ENCODE data around the gene KAZALD1.

DNA sequence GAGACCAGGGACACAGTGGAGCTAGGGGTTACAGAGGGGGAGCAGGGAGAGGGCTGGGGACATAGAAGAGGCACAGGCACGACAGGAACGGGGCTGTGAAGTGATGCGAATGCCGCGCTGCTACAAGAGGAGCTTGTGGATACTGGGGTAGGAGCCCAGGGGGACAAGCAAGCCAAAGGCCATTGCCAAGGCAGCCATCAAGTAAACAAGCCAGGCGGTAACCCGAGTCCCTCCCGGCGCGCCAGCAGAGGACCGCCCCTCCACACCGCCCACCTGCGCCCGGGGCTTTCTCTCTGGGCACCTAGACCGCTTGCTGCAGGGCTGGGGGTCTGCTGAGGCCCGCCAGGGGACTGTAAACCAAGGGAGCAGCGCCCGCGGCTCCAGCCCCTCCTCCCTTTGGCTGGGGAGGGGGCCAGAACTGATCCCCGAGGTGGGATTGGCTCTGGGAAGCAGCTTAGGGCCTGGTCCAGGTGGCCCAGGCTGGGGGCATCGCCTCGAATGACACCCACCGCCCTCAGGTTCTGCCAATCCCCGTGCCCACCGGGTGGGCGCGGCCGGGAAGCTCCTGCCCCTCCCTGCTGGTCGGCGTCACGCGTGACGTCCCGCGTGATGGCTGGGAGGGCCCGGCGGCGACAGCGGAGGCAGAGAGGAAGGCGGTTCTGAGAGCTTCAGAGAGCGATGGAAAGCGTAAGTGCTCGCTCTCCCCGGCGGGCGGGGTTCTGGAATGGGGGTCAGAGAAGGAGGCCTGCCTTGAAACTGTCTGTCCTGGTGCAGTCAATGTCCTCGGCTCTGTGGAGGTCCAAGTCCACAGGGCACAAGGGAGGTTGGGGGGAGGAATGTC, 29.8 kb upstream of the KAZALD1 start:
- TF ChIP-seq, protein P1, sequence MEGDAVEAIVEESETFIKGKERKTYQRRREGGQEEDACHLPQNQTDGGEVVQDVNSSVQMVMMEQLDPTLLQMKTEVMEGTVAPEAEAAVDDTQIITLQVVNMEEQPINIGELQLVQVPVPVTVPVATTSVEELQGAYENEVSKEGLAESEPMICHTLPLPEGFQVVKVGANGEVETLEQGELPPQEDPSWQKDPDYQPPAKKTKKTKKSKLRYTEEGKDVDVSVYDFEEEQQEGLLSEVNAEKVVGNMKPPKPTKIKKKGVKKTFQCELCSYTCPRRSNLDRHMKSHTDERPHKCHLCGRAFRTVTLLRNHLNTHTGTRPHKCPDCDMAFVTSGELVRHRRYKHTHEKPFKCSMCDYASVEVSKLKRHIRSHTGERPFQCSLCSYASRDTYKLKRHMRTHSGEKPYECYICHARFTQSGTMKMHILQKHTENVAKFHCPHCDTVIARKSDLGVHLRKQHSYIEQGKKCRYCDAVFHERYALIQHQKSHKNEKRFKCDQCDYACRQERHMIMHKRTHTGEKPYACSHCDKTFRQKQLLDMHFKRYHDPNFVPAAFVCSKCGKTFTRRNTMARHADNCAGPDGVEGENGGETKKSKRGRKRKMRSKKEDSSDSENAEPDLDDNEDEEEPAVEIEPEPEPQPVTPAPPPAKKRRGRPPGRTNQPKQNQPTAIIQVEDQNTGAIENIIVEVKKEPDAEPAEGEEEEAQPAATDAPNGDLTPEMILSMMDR (IDR thresholded peaks at IDR 0.05) = peak in 2 of 5 experiments; percentile 34 to 36
- peak in 1 of 2 donors; percentile 95 for TF ChIP-seq EP300 (IDR thresholded peaks at IDR 0.05)
